GM23338 (cell line): ENCODE measurements around the gene PRPS2. TPM values are rescaled to one million over a fixed set of nuclear protein-coding genes. Genes with fewer than 3 reads are reported as not detected.
A peak's percentile ranks its signal among the peaks of the same experiment; 100 is the strongest.

ENCODE experiments used
- ATAC-seq: fragments of 200-7000 bp; cut with Tn5 transposase; 3 replicates; pipeline ENCODE4 v1.9.1; 2020
- DNase-seq: peaks from one replicate; pipeline ENCODE4 v3.0.0-alpha.2; 2015; ENCODE audit warnings: low spot score
- H2AFZ ChIP-seq: fragments of 200-600 bp; sonication (generic); 2 replicates; pipeline ENCODE4 v1.8.0; 2016; ENCODE audit warnings: antibody characterized with exemption, mild to moderate bottlenecking, moderate library complexity
- H3F3A ChIP-seq: fragments of 200-600 bp; sonication (generic); replicated peaks from 2 replicates; pipeline ENCODE4 v1.8.0; 2017; ENCODE audit warnings: antibody characterized with exemption, mixed run types, low read depth
- H3K27ac ChIP-seq: fragments of 200-600 bp; sonication (generic); 2 replicates; pipeline ENCODE4 v1.6.1; 2016; ENCODE audit warnings: low read depth
- H3K27me3 ChIP-seq: fragments of 200-600 bp; sonication (generic); 2 replicates; pipeline ENCODE4 v1.8.0; 2016; ENCODE audit warnings: mild to moderate bottlenecking, mixed run types, moderate library complexity; ENCODE audit not compliant: insufficient read depth
- H3K36me3 ChIP-seq: fragments of 200-600 bp; sonication (generic); 2 replicates; pipeline ENCODE4 v1.8.0; 2016; ENCODE audit warnings: mild to moderate bottlenecking; ENCODE audit not compliant: insufficient read depth
- H3K4me1 ChIP-seq: fragments of 200-600 bp; sonication (generic); 2 replicates; pipeline ENCODE4 v1.8.0; 2016; ENCODE audit warnings: mild to moderate bottlenecking, moderate library complexity; ENCODE audit not compliant: insufficient read depth
- H3K4me2 ChIP-seq: fragments of 200-600 bp; sonication (generic); 2 replicates; pipeline ENCODE4 v1.7.1; 2017; ENCODE audit warnings: mixed run types
- H3K4me3 ChIP-seq: fragments of 200-600 bp; sonication (generic); 2 replicates; pipeline ENCODE4 v1.6.1; 2016; ENCODE audit warnings: mixed run types
- H3K79me2 ChIP-seq: fragments of 200-600 bp; sonication (generic); replicated peaks from 2 replicates; pipeline ENCODE4 v1.8.0; 2017; ENCODE audit warnings: mild to moderate bottlenecking; ENCODE audit not compliant: insufficient read depth
- H3K9me2 ChIP-seq: fragments of 200-600 bp; sonication (generic); 2 replicates; pipeline ENCODE4 v1.8.0; 2017; ENCODE audit not compliant: insufficient read depth
- H4K20me1 ChIP-seq: fragments of 200-600 bp; sonication (generic); replicated peaks from 2 replicates; pipeline ENCODE4 v1.8.0; 2017; ENCODE audit warnings: mild to moderate bottlenecking; ENCODE audit not compliant: insufficient read depth
- H3K27ac Mint-ChIP-seq: 2 replicates; pipeline ENCODE4 v1.8.0; 2020; ENCODE audit warnings: inconsistent platforms, mild to moderate bottlenecking, moderate library complexity, mixed read lengths
- H3K27me3 Mint-ChIP-seq: 3 replicates; pipeline ENCODE4 v1.8.0; 2022; ENCODE audit warnings: low read depth, mild to moderate bottlenecking, moderate library complexity, mixed read lengths, inconsistent platforms; ENCODE audit not compliant: insufficient read depth, poor library complexity
- H3K36me3 Mint-ChIP-seq: 3 replicates; pipeline ENCODE4 v1.8.0; 2021; ENCODE audit warnings: low read depth, mild to moderate bottlenecking, inconsistent platforms, moderate library complexity, mixed read lengths
- H3K4me1 Mint-ChIP-seq: 3 replicates; pipeline ENCODE4 v1.8.0; 2020; ENCODE audit warnings: mild to moderate bottlenecking, inconsistent platforms, mixed read lengths
- H3K4me3 Mint-ChIP-seq: 3 replicates; pipeline ENCODE4 v1.8.0; 2021; ENCODE audit warnings: moderate library complexity, mild to moderate bottlenecking, inconsistent platforms, mixed read lengths
- H3K9me3 Mint-ChIP-seq: 3 replicates; pipeline ENCODE4 v1.8.0; 2020; ENCODE audit warnings: moderate library complexity, mild to moderate bottlenecking, inconsistent platforms, mixed read lengths
- POLR2AphosphoS5 ChIP-seq: IDR thresholded peaks from 2 replicates; pipeline ENCODE4 v1.6.1; 2016; ENCODE audit warnings: antibody characterized with exemption, low read depth
- REST ChIP-seq: IDR thresholded peaks from one replicate; pipeline ENCODE4 v1.6.1; 2018; ENCODE audit warnings: antibody characterized with exemption; ENCODE audit not compliant: unreplicated experiment
- ZNF114 ChIP-seq: fragments of 250-450 bp; sonication (Bioruptor Pico); IDR thresholded peaks from 2 replicates; pipeline ENCODE4 v1.5.0; 2020; ENCODE audit warnings: mild to moderate bottlenecking, moderate library complexity
- ZNF331 ChIP-seq: fragments of 250-450 bp; sonication (Bioruptor Pico); IDR thresholded peaks from 2 replicates; pipeline ENCODE4 v1.5.0; 2020; ENCODE audit warnings: low read depth, mild to moderate bottlenecking, moderate library complexity
- ZNF462 ChIP-seq: fragments of 250-450 bp; sonication (Bioruptor Pico); IDR thresholded peaks from 2 replicates; pipeline ENCODE4 v1.5.0; 2020; ENCODE audit warnings: mild to moderate bottlenecking, moderate library complexity
- long read RNA-seq: library from polyadenylated mRNA; unstranded; transcript quantifications from one replicate; pipeline ENCODE4 v2.0.0, GENCODE V29; 2020; ENCODE audit not compliant: unreplicated experiment
- polyA plus RNA-seq: library from polyadenylated mRNA; unstranded; fragments of >200 nt; fragmentation: Nextera tagmentation; extraction: Ambion mirVana; gene quantifications from 2 replicates; pipeline ENCODE4 v1.2.1, GENCODE V29; 2016
- total RNA-seq: library from RNA; depleted of rRNA; stranded (reverse); fragments of >200 nt; shearing (Covaris generic); gene quantifications from 2 replicates; pipeline ENCODE4 v1.2.3, GENCODE V29; 2014; rRNA removed

The PRPS2 gene
- total RNA-seq: 39.9 and 46.4 TPM in 2 replicates
- 42.6 and 49.3 TPM in 2 replicates for polyA plus RNA-seq
- long read RNA-seq, transcript PRPS2-202 (7 exons, 2,511 nt): major isoform, 15 of 31 reads
- long read RNA-seq, partial matches to known transcripts: 1 of 31 reads
- long read RNA-seq, other reads (novel, unspliced or antisense): 13 of 31 reads

- no peak within 1 kb of the TSS for H3K27ac ChIP-seq
- peak within 1 kb of the TSS; percentile 77 for H3K4me2 ChIP-seq
- peaks cover 8% of the 10 kb centered on the region for H3K4me1 Mint-ChIP-seq
- TF ChIP-seq REST: no peak
- TF ChIP-seq POLR2AphosphoS5: peak; percentile 82
- H3K36me3 ChIP-seq: no peaks in the 10 kb centered on the region
- no peaks in the 10 kb centered on the region for H4K20me1 ChIP-seq
- peaks cover 45% of the 10 kb centered on the region for H3K79me2 ChIP-seq
- H3K9me2 ChIP-seq: no peaks in the 10 kb centered on the region
- H3K4me1 ChIP-seq: peaks cover 7% of the 10 kb centered on the region; the same call in 1 of the 2 replicates
- H2AFZ ChIP-seq: peak within 1 kb of the TSS; percentile 72
- no peaks in the 10 kb centered on the region for H3K9me3 Mint-ChIP-seq
- H3F3A ChIP-seq: no peaks in the 10 kb centered on the region
- DNase-seq (peak; percentile 80), ATAC-seq (peak; percentile 84)
- H3K27me3 Mint-ChIP-seq: peaks cover 9% of the 10 kb centered on the region
- H3K4me3 Mint-ChIP-seq: peak within 1 kb of the TSS; percentile 79
- no peak within 1 kb of the TSS for H3K27ac Mint-ChIP-seq
- H3K4me3 ChIP-seq: peak within 1 kb of the TSS; percentile 69
- H3K27me3 ChIP-seq: peaks cover 13% of the 10 kb centered on the region
- peaks cover 26% of the 10 kb centered on the region for H3K36me3 Mint-ChIP-seq
Observed at GRCh38 chrX:12791257-12792228, at the start of gene PRPS2. Gene PRPS2, plus strand, starts transcription at chrX:12791412. Its CDS starts 86 bp downstream, at chrX:12791498.

GRCh38 chrX:12741416-12741815 is 49.8 kb upstream of the PRPS2 start:
- no peak overlapping the region for H3K4me3 Mint-ChIP-seq
- TF ChIP-seq REST (no peak), ZNF462 (CRISPR knock-in tag) (no peak), ZNF114 (CRISPR knock-in tag) (no peak), ZNF331 (no peak)

More at GRCh38 chrX:12741416-12741815, 49.8 kb upstream of the PRPS2 start:
- Mint-ChIP-seq H3K36me3 (no peaks in the 10 kb centered on the region), H3K27ac (no peak overlapping the region), H3K27me3 (no peaks in the 10 kb centered on the region), H3K4me1 (peaks cover 10% of the 10 kb centered on the region; the same call in 1 of the 3 replicates), H3K9me3 (no peaks in the 10 kb centered on the region)
- H3K4me2 ChIP-seq: no peak overlapping the region
- DNase-seq (no peak), ATAC-seq (no peak)
- H4K20me1 ChIP-seq: no peaks in the 10 kb centered on the region
- H3K4me1 ChIP-seq: no peaks in the 10 kb centered on the region
- H3K27me3 ChIP-seq: no peaks in the 10 kb centered on the region
- no peaks in the 10 kb centered on the region for H3K36me3 ChIP-seq
- H3F3A ChIP-seq: no peaks in the 10 kb centered on the region
- no peak overlapping the region for H3K4me3 ChIP-seq
- no peak overlapping the region for H2AFZ ChIP-seq
- H3K27ac ChIP-seq: no peak overlapping the region
- H3K79me2 ChIP-seq: no peaks in the 10 kb centered on the region
- no peaks in the 10 kb centered on the region for H3K9me2 ChIP-seq
